Measurements from ENCODE around the gene TSEN34.
A peak's percentile ranks its signal among the peaks of the same experiment; 100 is the strongest.
"Not testable (repeated sequence)": the region's sequence is repeated elsewhere in the genome, so short reads cannot be mapped to it uniquely, and the experiment has no call there.

TSEN34 gene

DNA sequence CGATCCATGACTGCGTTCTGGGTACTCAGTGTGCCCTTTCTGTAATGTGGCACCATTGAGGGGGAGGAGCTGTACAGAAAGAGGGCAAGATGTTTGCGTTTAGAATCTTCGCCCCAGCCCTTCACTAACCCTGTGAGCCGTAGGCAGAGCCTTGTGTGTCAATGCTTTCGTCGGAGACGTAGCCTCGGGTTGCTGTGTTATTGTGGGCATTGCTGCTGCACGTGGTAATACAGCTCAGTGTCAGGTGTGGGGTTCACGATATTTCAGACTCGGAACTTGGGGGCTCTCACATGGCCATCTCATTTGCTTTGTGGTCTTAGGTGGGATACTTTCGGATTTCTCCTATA lies 15.7 kb downstream of the TSEN34 start:
- H3K14ac ChIP-seq (ENCODE audit: low read length in 2 of 2), result no peak overlapping the region
- H3K4ac ChIP-seq (ENCODE audit: low read depth in 1 of 2, low read length in 2 of 2), result no peak overlapping the region
- no peak overlapping the region for H2BK120ac ChIP-seq (ENCODE audit: low read depth, low read length)
- peaks cover 2% of the 10 kb centered on the region for H3K79me1 ChIP-seq (replicated peaks; ENCODE audit: low read length, poor library complexity, severe bottlenecking)
- no peak overlapping the region for H2AFZ ChIP-seq (ENCODE audit: low read depth, low read length)
- H3K27me3 ChIP-seq (ENCODE audit: control insufficient read depth in 1 of 2, insufficient read depth in 1 of 2, low read length in 2 of 2), result no peaks in the 10 kb centered on the region
- H3K36me3 ChIP-seq (ENCODE audit: control insufficient read depth in 1 of 2, insufficient read depth in 2 of 2, low read depth in 1 of 2, low read length in 2 of 2), result peaks cover 62 to 79% of the 10 kb centered on the region in 2 experiments
- no peak overlapping the region for H4K8ac ChIP-seq (ENCODE audit: low read length)
- no peak overlapping the region for H2BK15ac ChIP-seq (ENCODE audit: low read depth, poor library complexity, severe bottlenecking)
- no peak overlapping the region for H2BK12ac ChIP-seq (ENCODE audit: low read length in 2 of 2)
- 92% methylated on average over 13 of the region's 13 CpGs for WGBS
- no peak overlapping the region for H2AK5ac ChIP-seq (ENCODE audit: low read length, severe bottlenecking)
- H3K4me3 ChIP-seq (ENCODE audit: insufficient read depth in 1 of 2, low read depth in 1 of 2, low read length in 2 of 2), result no peak overlapping the region
- no peak overlapping the region for H3K4me2 ChIP-seq (ENCODE audit: low read length, poor library complexity, severe bottlenecking)
- no peak for DNase-seq
- H3K18ac ChIP-seq (ENCODE audit: low read depth in 1 of 2, low read length in 2 of 2), result no peak overlapping the region
- no peaks in the 10 kb centered on the region for H3K9me3 ChIP-seq (ENCODE audit: control insufficient read depth, low read length)
- H3K4me1 ChIP-seq (ENCODE audit: control insufficient read depth, insufficient read depth, low read depth, low read length), result peaks cover 62% of the 10 kb centered on the region
- H3K23ac ChIP-seq (ENCODE audit: low read length in 2 of 2), result peak overlapping the region in 1 of 2 experiments; percentile 16
- H4K91ac ChIP-seq (ENCODE audit: low read length), result no peak overlapping the region
- no peak overlapping the region for H2BK5ac ChIP-seq (ENCODE audit: low read depth, low read length, poor library complexity, severe bottlenecking)
- H3K9ac ChIP-seq (ENCODE audit: low read length), result peak overlapping the region; percentile 36
- H3K27ac ChIP-seq (ENCODE audit: low read length, poor library complexity, severe bottlenecking), result no peak overlapping the region

DNA sequence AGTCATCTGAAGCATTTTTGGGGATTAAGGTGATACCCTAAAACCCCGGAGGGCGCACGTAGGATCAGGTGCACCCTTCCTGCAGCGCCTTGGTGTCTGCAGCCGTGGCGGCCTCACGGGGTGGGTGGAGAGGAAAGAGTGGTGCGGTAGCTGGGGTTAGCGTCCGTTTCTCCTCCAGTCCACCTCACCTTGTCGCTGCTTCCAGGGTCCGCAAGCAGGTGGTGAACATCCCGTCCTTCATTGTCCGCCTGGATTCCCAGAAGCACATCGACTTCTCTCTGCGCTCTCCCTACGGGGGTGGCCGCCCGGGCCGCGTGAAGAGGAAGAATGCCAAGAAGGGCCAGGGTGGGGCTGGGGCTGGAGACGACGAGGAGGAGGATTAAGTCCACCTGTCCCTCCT lies 16.1 kb downstream of the TSEN34 start:
- H2BK15ac ChIP-seq (ENCODE audit: low read depth, poor library complexity, severe bottlenecking); H3K27me3 ChIP-seq (ENCODE audit: control insufficient read depth in 1 of 2, insufficient read depth in 1 of 2, low read length in 2 of 2); H3K14ac ChIP-seq (ENCODE audit: low read length in 2 of 2); H4K91ac ChIP-seq (ENCODE audit: low read length); H3K79me1 ChIP-seq (replicated peaks; ENCODE audit: low read length, poor library complexity, severe bottlenecking); H3K4me3 ChIP-seq (ENCODE audit: insufficient read depth in 1 of 2, low read depth in 1 of 2, low read length in 2 of 2); H2AFZ ChIP-seq (ENCODE audit: low read depth, low read length); H2AK5ac ChIP-seq (ENCODE audit: low read length, severe bottlenecking); H3K18ac ChIP-seq (ENCODE audit: low read depth in 1 of 2, low read length in 2 of 2); H2BK12ac ChIP-seq (ENCODE audit: low read length in 2 of 2); H4K8ac ChIP-seq (ENCODE audit: low read length); DNase-seq; H3K9me3 ChIP-seq (ENCODE audit: control insufficient read depth, low read length); H3K4ac ChIP-seq (ENCODE audit: low read depth in 1 of 2, low read length in 2 of 2); H2BK5ac ChIP-seq (ENCODE audit: low read depth, low read length, poor library complexity, severe bottlenecking); H3K4me2 ChIP-seq (ENCODE audit: low read length, poor library complexity, severe bottlenecking); H3K23ac ChIP-seq (ENCODE audit: low read length in 2 of 2); H3K27ac ChIP-seq (ENCODE audit: low read length, poor library complexity, severe bottlenecking); H2BK120ac ChIP-seq (ENCODE audit: low read depth, low read length): not testable (repeated sequence)
- Histone ChIP-seq H3K4me1 (ENCODE audit: control insufficient read depth, insufficient read depth, low read depth, low read length) (peaks cover 60% of the 10 kb centered on the region), H3K36me3 (ENCODE audit: control insufficient read depth in 1 of 2, insufficient read depth in 2 of 2, low read depth in 1 of 2, low read length in 2 of 2) (peaks cover 60 to 75% of the 10 kb centered on the region in 2 experiments), H3K9ac (ENCODE audit: low read length) (peak overlapping the region; percentile 82)
- WGBS, result 98% methylated on average over 16 of the region's 23 CpGs

DNA sequence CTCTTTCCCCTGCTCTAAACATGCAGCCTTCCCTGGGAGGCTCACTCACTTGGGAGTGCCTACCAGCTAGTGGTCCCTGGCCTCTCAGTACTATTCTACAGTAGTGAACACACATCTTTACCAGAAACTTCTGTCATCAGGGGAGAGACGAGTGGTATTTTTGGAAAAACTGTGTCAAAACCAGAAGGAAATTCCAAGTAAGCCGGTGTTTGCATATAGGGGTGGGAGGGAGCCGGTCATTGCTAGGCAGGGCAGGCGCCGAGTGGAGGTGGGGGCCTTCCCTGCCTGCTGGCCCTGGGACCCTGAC lies 16.5 kb downstream of the TSEN34 start:
- no peak overlapping the region for H4K8ac ChIP-seq (ENCODE audit: low read length)
- WGBS, result 91% methylated on average over 5 of the region's 5 CpGs
- no peaks in the 10 kb centered on the region for H3K27me3 ChIP-seq (ENCODE audit: control insufficient read depth in 1 of 2, insufficient read depth in 1 of 2, low read length in 2 of 2)
- no peak overlapping the region for H2BK15ac ChIP-seq (ENCODE audit: low read depth, poor library complexity, severe bottlenecking)
- H3K4me1 ChIP-seq (ENCODE audit: control insufficient read depth, insufficient read depth, low read depth, low read length), result peaks cover 59% of the 10 kb centered on the region
- H2BK120ac ChIP-seq (ENCODE audit: low read depth, low read length), result no peak overlapping the region
- peaks cover 60 to 71% of the 10 kb centered on the region in 2 experiments for H3K36me3 ChIP-seq (ENCODE audit: control insufficient read depth in 1 of 2, insufficient read depth in 2 of 2, low read depth in 1 of 2, low read length in 2 of 2)
- H2AK5ac ChIP-seq (ENCODE audit: low read length, severe bottlenecking), result no peak overlapping the region
- H3K9ac ChIP-seq (ENCODE audit: low read length), result peak overlapping the region; percentile 82
- H3K18ac ChIP-seq (ENCODE audit: low read depth in 1 of 2, low read length in 2 of 2), result peak overlapping the region in 1 of 2 experiments; percentile 43
- H2BK12ac ChIP-seq (ENCODE audit: low read length in 2 of 2), result no peak overlapping the region
- H3K23ac ChIP-seq (ENCODE audit: low read length in 2 of 2), result no peak overlapping the region
- no peak overlapping the region for H3K14ac ChIP-seq (ENCODE audit: low read length in 2 of 2)
- H2AFZ ChIP-seq (ENCODE audit: low read depth, low read length), result no peak overlapping the region
- no peak overlapping the region for H4K91ac ChIP-seq (ENCODE audit: low read length)
- H3K4me2 ChIP-seq (ENCODE audit: low read length, poor library complexity, severe bottlenecking), result no peak overlapping the region
- no peaks in the 10 kb centered on the region for H3K9me3 ChIP-seq (ENCODE audit: control insufficient read depth, low read length)
- H3K27ac ChIP-seq (ENCODE audit: low read length, poor library complexity, severe bottlenecking), result no peak overlapping the region
- H3K79me1 ChIP-seq (replicated peaks; ENCODE audit: low read length, poor library complexity, severe bottlenecking), result peaks cover 3% of the 10 kb centered on the region
- no peak overlapping the region for H3K4ac ChIP-seq (ENCODE audit: low read depth in 1 of 2, low read length in 2 of 2)
- H2BK5ac ChIP-seq (ENCODE audit: low read depth, low read length, poor library complexity, severe bottlenecking), result no peak overlapping the region
- DNase-seq, result no peak
- no peak overlapping the region for H3K4me3 ChIP-seq (ENCODE audit: insufficient read depth in 1 of 2, low read depth in 1 of 2, low read length in 2 of 2)

DNA sequence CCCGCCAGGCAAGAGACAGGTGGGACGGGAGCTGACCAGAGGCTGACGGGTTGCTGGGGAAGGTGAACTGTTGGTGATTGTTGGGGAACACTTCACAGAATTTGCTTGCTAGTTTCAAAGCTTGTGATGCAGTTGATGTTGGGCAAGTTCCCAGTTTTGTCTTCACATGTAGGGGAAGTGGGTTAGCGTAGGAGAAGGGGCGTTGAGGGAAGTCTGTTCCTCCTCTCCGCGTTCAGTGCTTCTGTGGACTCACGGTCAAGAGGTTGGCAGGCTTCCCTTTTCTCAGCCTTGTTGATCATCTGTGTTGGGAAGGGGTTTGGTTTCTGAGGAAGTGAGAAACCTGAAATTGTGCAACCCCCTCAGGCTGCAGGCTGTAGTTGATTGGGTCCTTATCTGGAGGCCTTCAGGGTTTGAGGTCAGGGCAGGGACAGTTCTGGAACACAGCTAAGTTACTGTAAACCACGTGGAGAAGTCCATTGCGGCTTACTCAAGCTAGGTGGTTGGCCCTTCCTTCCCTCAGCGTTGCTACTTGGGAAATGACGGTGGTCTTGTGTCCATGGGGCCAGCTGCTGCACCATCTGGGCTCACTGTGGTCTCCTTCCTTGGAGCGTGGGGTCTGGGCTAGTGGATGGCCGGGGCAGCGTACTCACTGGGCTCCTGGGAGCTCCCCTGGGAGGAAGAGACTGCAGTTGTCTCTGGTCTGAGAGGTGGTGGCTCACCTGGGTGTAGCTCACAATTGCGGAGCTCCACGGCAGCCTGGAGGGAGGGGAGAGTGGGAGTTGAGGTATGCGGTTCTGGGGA lies 17.1 kb downstream of the TSEN34 start:
- Histone ChIP-seq H3K27ac (ENCODE audit: low read length, poor library complexity, severe bottlenecking) (no peak overlapping the region), H3K4me1 (ENCODE audit: control insufficient read depth, insufficient read depth, low read depth, low read length) (peaks cover 55% of the 10 kb centered on the region), H4K91ac (ENCODE audit: low read length) (no peak overlapping the region), H3K4ac (ENCODE audit: low read depth in 1 of 2, low read length in 2 of 2) (no peak overlapping the region), H3K36me3 (ENCODE audit: control insufficient read depth in 1 of 2, insufficient read depth in 2 of 2, low read depth in 1 of 2, low read length in 2 of 2) (peaks cover 57 to 67% of the 10 kb centered on the region in 2 experiments), H3K27me3 (ENCODE audit: control insufficient read depth in 1 of 2, insufficient read depth in 1 of 2, low read length in 2 of 2) (no peaks in the 10 kb centered on the region), H3K18ac (ENCODE audit: low read depth in 1 of 2, low read length in 2 of 2) (peak overlapping the region in 1 of 2 experiments; percentile 43), H3K4me3 (ENCODE audit: insufficient read depth in 1 of 2, low read depth in 1 of 2, low read length in 2 of 2) (no peak overlapping the region), H2BK5ac (ENCODE audit: low read depth, low read length, poor library complexity, severe bottlenecking) (no peak overlapping the region), H2BK12ac (ENCODE audit: low read length in 2 of 2) (no peak overlapping the region), H3K14ac (ENCODE audit: low read length in 2 of 2) (peak overlapping the region in 1 of 2 experiments; percentile 73), H2AK5ac (ENCODE audit: low read length, severe bottlenecking) (no peak overlapping the region), H2BK15ac (ENCODE audit: low read depth, poor library complexity, severe bottlenecking) (no peak overlapping the region), H2BK120ac (ENCODE audit: low read depth, low read length) (no peak overlapping the region), H3K9ac (ENCODE audit: low read length) (peak overlapping the region; percentile 82), H2AFZ (ENCODE audit: low read depth, low read length) (no peak overlapping the region), H3K4me2 (ENCODE audit: low read length, poor library complexity, severe bottlenecking) (no peak overlapping the region), H3K79me1 (replicated peaks; ENCODE audit: low read length, poor library complexity, severe bottlenecking) (peaks cover 4% of the 10 kb centered on the region), H3K23ac (ENCODE audit: low read length in 2 of 2) (no peak overlapping the region), H4K8ac (ENCODE audit: low read length) (peak overlapping the region; percentile 36), H3K9me3 (ENCODE audit: control insufficient read depth, low read length) (no peaks in the 10 kb centered on the region)
- WGBS, result 85% methylated on average over 18 of the region's 18 CpGs
- DNase-seq, result peak; percentile 84

All from mesenchymal stem cell (in vitro differentiated cells and primary cell).